Smooth muscle cell (in vitro differentiated cells): ENCODE results near the gene FGD3. TPM values are rescaled to one million over a fixed set of nuclear protein-coding genes. Genes with fewer than 3 reads are reported as not detected.

Source experiments
- DNase-seq: peaks from one replicate; lab custom pipeline; 2025; ENCODE audit not compliant: unreplicated experiment; lab: John Stamatoyannopoulos, UW
- H2AFZ ChIP-seq: fragments of 200-600 bp; sonication (generic); 2 replicates; pipeline ENCODE4 v1.6.0; 2016; ENCODE audit warnings: antibody characterized with exemption, low read depth, mild to moderate bottlenecking
- H3F3A ChIP-seq: fragments of 200-600 bp; sonication (generic); 2 replicates; pipeline ENCODE4 v1.6.0; 2017; ENCODE audit warnings: antibody characterized with exemption, low read depth
- H3K27ac ChIP-seq: fragments of 200-600 bp; sonication (generic); 2 replicates; pipeline ENCODE4 v1.5.1; 2016; ENCODE audit warnings: low read depth, mild to moderate bottlenecking
- H3K27me3 ChIP-seq: fragments of 200-600 bp; sonication (generic); 2 replicates; pipeline ENCODE4 v1.6.1; 2016; ENCODE audit warnings: low read depth, mild to moderate bottlenecking
- H3K36me3 ChIP-seq: fragments of 200-600 bp; sonication (generic); 2 replicates; pipeline ENCODE4 v1.5.1; 2016; ENCODE audit warnings: low read depth
- H3K4me1 ChIP-seq: fragments of 200-600 bp; sonication (generic); 2 replicates; pipeline ENCODE4 v1.5.1; 2016; ENCODE audit warnings: low read depth
- H3K4me2 ChIP-seq: fragments of 200-600 bp; sonication (generic); 2 replicates; pipeline ENCODE4 v1.6.0; 2016; ENCODE audit warnings: mild to moderate bottlenecking
- H3K4me3 ChIP-seq: fragments of 200-600 bp; sonication (generic); 2 replicates; pipeline ENCODE4 v1.5.1; 2016; ENCODE audit warnings: mild to moderate bottlenecking
- H3K79me2 ChIP-seq: fragments of 200-600 bp; sonication (generic); 2 replicates; pipeline ENCODE4 v1.6.0; 2016; ENCODE audit warnings: low read depth, mild to moderate bottlenecking
- H3K9ac ChIP-seq: fragments of 200-600 bp; sonication (generic); 2 replicates; pipeline ENCODE4 v1.6.0; 2016; ENCODE audit warnings: low read depth
- H3K9me3 ChIP-seq: fragments of 200-600 bp; sonication (generic); replicated peaks from 2 replicates; pipeline ENCODE4 v1.5.1; 2016; ENCODE audit warnings: low read depth
- H4K20me1 ChIP-seq: fragments of 200-600 bp; sonication (generic); 2 replicates; pipeline ENCODE4 v1.6.0; 2016; ENCODE audit warnings: low read depth
- CTCF ChIP-seq: fragments of 200-600 bp; sonication (generic); IDR thresholded peaks from 2 replicates; pipeline ENCODE4 v1.5.1; 2017; ENCODE audit warnings: borderline replicate concordance, mild to moderate bottlenecking, antibody characterized with exemption; ENCODE audit not compliant: insufficient read depth, poor library complexity, severe bottlenecking
- WGBS: methylation state at CpG from one replicate; pipeline ENCODE4 v1.1.7; 2016; ENCODE audit warnings: low lambda C conversion rate; 5-methylcytosine and 5-hydroxymethylcytosine counted together
- polyA plus RNA-seq: library from polyadenylated mRNA; unstranded; fragments of >200 nt; fragmentation: Nextera tagmentation; extraction: Ambion mirVana; gene quantifications from 2 replicates; pipeline ENCODE4 v1.2.1, GENCODE V29; 2016
- total RNA-seq: library from RNA; depleted of rRNA; stranded (reverse); fragments of >200 nt; gene quantifications from 2 replicates; pipeline ENCODE4 v1.2.3, GENCODE V29; 2014

FGD3 gene
- total and polyA plus RNA-seq, 2 experiments from 2014 or later, result 1.1 to 2.1 TPM

GRCh38 chr9:93054758-93055704, 107.7 kb downstream of the FGD3 start:
- Histone ChIP-seq H3K79me2 (no peaks in the 10 kb centered on the region), H3F3A (no peaks in the 10 kb centered on the region), H3K4me1 (peaks cover 8% of the 10 kb centered on the region), H2AFZ (no peak overlapping the region), H3K36me3 (no peaks in the 10 kb centered on the region), H3K27ac (no peak overlapping the region), H3K4me2 (no peak overlapping the region), H3K9ac (no peak overlapping the region), H3K4me3 (no peak overlapping the region), H4K20me1 (no peaks in the 10 kb centered on the region), H3K27me3 (no peaks in the 10 kb centered on the region), H3K9me3 (no peaks in the 10 kb centered on the region)
- 87% methylated on average over 11 of the region's 11 CpGs for WGBS
- no peak for DNase-seq
- no peak for TF ChIP-seq CTCF

GRCh38 chr9:93057042-93057702, 109.8 kb downstream of the FGD3 start:
- H3K4me1 ChIP-seq, result peaks cover 8% of the 10 kb centered on the region
- no peak overlapping the region for H3K4me3 ChIP-seq
- H4K20me1 ChIP-seq, result no peaks in the 10 kb centered on the region
- no peaks in the 10 kb centered on the region for H3K79me2 ChIP-seq
- no peak overlapping the region for H3K4me2 ChIP-seq
- H3K27me3 ChIP-seq, result no peaks in the 10 kb centered on the region
- no peaks in the 10 kb centered on the region for H3K36me3 ChIP-seq
- no peak for DNase-seq
- no peak overlapping the region for H3K9ac ChIP-seq
- H2AFZ ChIP-seq, result no peak overlapping the region
- TF ChIP-seq CTCF, result no peak
- no peak overlapping the region for H3K27ac ChIP-seq
- WGBS, result 86% methylated on average over 8 of the region's 8 CpGs
- no peaks in the 10 kb centered on the region for H3K9me3 ChIP-seq
- H3F3A ChIP-seq, result no peaks in the 10 kb centered on the region

- DNase-seq, result no peak
- H3K9me3 ChIP-seq, result no peaks in the 10 kb centered on the region
- H2AFZ ChIP-seq, result no peak overlapping the region
- no peaks in the 10 kb centered on the region for H4K20me1 ChIP-seq
- 70% methylated on average over 14 of the region's 14 CpGs for WGBS
- TF ChIP-seq CTCF, result no peak
- no peak overlapping the region for H3K4me3 ChIP-seq
- no peak overlapping the region for H3K9ac ChIP-seq
- H3K4me1 ChIP-seq, result peaks cover 8% of the 10 kb centered on the region
- H3K36me3 ChIP-seq, result no peaks in the 10 kb centered on the region
- no peaks in the 10 kb centered on the region for H3K79me2 ChIP-seq
- no peak overlapping the region for H3K27ac ChIP-seq
- no peaks in the 10 kb centered on the region for H3F3A ChIP-seq
- H3K4me2 ChIP-seq, result peak overlapping the region; percentile 85
- H3K27me3 ChIP-seq, result no peaks in the 10 kb centered on the region
These were observed 110.5 kb downstream of the FGD3 start for GRCh38 chr9:93057703-93058354.
